ENCODE results near the gene RGS3. TPM values are rescaled to one million over a fixed set of nuclear protein-coding genes. Genes with fewer than 3 reads are reported as not detected.

Gene RGS3
- total RNA-seq, 1 experiment from 2014 or later: 16.6 TPM

DNA sequence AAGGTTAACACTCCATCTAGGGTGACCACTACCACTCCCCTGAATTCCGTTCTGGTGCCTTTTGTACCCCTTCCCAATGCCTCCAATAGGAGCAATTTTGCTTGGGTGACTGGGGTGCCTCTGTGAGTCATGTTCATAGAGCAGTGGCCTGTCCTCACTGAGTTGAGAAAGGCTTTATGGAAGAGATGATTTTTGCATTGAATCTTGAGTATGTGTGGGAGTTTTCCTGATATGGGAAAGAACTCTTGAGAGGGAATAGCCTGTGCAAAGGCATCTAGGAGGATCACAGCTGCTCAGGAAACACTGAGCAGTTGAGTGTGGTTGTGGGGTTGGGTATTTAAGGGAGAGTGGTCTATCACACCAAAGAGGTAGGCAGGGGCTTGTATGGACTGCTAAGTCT is 36.8 kb upstream of the RGS3 start (continued):
- TF ChIP-seq FOXK1 (CRISPR knock-in tag; IDR thresholded peaks at IDR 0.05): no peak
- TF ChIP-seq, protein P1, sequence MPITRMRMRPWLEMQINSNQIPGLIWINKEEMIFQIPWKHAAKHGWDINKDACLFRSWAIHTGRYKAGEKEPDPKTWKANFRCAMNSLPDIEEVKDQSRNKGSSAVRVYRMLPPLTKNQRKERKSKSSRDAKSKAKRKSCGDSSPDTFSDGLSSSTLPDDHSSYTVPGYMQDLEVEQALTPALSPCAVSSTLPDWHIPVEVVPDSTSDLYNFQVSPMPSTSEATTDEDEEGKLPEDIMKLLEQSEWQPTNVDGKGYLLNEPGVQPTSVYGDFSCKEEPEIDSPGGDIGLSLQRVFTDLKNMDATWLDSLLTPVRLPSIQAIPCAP (CRISPR knock-in tag; IDR thresholded peaks at IDR 0.05): no peak

GRCh38 chr9:113427629-113428028 is 35.9 kb upstream of the RGS3 start:
- TF ChIP-seq, protein P1 (CRISPR knock-in tag; IDR thresholded peaks at IDR 0.05): no peak
- TF ChIP-seq NFATC4 (CRISPR knock-in tag; IDR thresholded peaks at IDR 0.05): no peak
- TF ChIP-seq ZMAT4 (CRISPR knock-in tag; IDR thresholded peaks at IDR 0.05): no peak
- TF ChIP-seq, protein P2, sequence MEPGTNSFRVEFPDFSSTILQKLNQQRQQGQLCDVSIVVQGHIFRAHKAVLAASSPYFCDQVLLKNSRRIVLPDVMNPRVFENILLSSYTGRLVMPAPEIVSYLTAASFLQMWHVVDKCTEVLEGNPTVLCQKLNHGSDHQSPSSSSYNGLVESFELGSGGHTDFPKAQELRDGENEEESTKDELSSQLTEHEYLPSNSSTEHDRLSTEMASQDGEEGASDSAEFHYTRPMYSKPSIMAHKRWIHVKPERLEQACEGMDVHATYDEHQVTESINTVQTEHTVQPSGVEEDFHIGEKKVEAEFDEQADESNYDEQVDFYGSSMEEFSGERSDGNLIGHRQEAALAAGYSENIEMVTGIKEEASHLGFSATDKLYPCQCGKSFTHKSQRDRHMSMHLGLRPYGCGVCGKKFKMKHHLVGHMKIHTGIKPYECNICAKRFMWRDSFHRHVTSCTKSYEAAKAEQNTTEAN (CRISPR knock-in tag; IDR thresholded peaks at IDR 0.05): no peak
- TF ChIP-seq, protein P3, sequence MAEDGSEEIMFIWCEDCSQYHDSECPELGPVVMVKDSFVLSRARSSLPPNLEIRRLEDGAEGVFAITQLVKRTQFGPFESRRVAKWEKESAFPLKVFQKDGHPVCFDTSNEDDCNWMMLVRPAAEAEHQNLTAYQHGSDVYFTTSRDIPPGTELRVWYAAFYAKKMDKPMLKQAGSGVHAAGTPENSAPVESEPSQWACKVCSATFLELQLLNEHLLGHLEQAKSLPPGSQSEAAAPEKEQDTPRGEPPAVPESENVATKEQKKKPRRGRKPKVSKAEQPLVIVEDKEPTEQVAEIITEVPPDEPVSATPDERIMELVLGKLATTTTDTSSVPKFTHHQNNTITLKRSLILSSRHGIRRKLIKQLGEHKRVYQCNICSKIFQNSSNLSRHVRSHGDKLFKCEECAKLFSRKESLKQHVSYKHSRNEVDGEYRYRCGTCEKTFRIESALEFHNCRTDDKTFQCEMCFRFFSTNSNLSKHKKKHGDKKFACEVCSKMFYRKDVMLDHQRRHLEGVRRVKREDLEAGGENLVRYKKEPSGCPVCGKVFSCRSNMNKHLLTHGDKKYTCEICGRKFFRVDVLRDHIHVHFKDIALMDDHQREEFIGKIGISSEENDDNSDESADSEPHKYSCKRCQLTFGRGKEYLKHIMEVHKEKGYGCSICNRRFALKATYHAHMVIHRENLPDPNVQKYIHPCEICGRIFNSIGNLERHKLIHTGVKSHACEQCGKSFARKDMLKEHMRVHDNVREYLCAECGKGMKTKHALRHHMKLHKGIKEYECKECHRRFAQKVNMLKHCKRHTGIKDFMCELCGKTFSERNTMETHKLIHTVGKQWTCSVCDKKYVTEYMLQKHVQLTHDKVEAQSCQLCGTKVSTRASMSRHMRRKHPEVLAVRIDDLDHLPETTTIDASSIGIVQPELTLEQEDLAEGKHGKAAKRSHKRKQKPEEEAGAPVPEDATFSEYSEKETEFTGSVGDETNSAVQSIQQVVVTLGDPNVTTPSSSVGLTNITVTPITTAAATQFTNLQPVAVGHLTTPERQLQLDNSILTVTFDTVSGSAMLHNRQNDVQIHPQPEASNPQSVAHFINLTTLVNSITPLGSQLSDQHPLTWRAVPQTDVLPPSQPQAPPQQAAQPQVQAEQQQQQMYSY (CRISPR knock-in tag; IDR thresholded peaks at IDR 0.05): no peak
- TF ChIP-seq ESRRA (CRISPR knock-in tag; IDR thresholded peaks at IDR 0.05; ENCODE audit: borderline replicate concordance): no peak
- TF ChIP-seq NFE2L1 (CRISPR knock-in tag; IDR thresholded peaks at IDR 0.05): no peak
- TF ChIP-seq ZNF263 (CRISPR knock-in tag; IDR thresholded peaks at IDR 0.05; ENCODE audit: low read depth): no peak
- TF ChIP-seq SMAD3 (CRISPR knock-in tag; IDR thresholded peaks at IDR 0.05; ENCODE audit: borderline replicate concordance): no peak
- TF ChIP-seq CTCF (IDR thresholded peaks at IDR 0.05): no peak
- no peak for TF ChIP-seq ZNF121 (CRISPR knock-in tag; IDR thresholded peaks at IDR 0.05)
- no peak for TF ChIP-seq GTF2I (CRISPR knock-in tag; conservative IDR thresholded peaks at IDR 0.05)
- no peak for TF ChIP-seq JAZF1 (CRISPR knock-in tag; IDR thresholded peaks at IDR 0.05)
- TF ChIP-seq NR2C2 (CRISPR knock-in tag; IDR thresholded peaks at IDR 0.05): no peak
- TF ChIP-seq E2F1 (CRISPR knock-in tag; IDR thresholded peaks at IDR 0.05): no peak
- TF ChIP-seq ELF4 (CRISPR knock-in tag; IDR thresholded peaks at IDR 0.05; ENCODE audit: low read depth): no peak
- no peak for TF ChIP-seq TCF7 (CRISPR knock-in tag; IDR thresholded peaks at IDR 0.05; ENCODE audit: low read depth)
- TF ChIP-seq, protein P4, sequence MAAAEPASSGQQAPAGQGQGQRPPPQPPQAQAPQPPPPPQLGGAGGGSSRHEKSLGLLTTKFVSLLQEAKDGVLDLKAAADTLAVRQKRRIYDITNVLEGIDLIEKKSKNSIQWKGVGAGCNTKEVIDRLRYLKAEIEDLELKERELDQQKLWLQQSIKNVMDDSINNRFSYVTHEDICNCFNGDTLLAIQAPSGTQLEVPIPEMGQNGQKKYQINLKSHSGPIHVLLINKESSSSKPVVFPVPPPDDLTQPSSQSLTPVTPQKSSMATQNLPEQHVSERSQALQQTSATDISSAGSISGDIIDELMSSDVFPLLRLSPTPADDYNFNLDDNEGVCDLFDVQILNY (CRISPR knock-in tag; IDR thresholded peaks at IDR 0.05): no peak
- no peak for TF ChIP-seq ZNF317 (CRISPR knock-in tag; IDR thresholded peaks at IDR 0.05; ENCODE audit: borderline replicate concordance, low read depth)

More at GRCh38 chr9:113427629-113428028, 35.9 kb upstream of the RGS3 start:
- H3K4me3 Mint-ChIP-seq: no peak overlapping the region
- H3K36me3 Mint-ChIP-seq: no peaks in the 10 kb centered on the region
- peaks cover 26% of the 10 kb centered on the region for H3K27me3 Mint-ChIP-seq (ENCODE audit: low read depth)
- ATAC-seq (no peak), DNase-seq (ENCODE audit: low spot score) (no peak)
- POLR2A ChIA-PET: no interaction called here
- H3K27ac Mint-ChIP-seq: no peak overlapping the region
- CTCF ChIA-PET: no interaction called here
- H3K4me1 Mint-ChIP-seq: peaks cover 10% of the 10 kb centered on the region
- H3K9me3 Mint-ChIP-seq: peaks cover 2% of the 10 kb centered on the region; the same call in 1 of the 2 replicates
